Cardiac fibroblast (primary cell): ENCODE data around the gene RHOC.

ENCODE experiments used
- DNase-seq, 2 donors: peaks; one replicate each; pipeline versions ENCODE4 v3.0.0 to v3.0.0-alpha.2; 2010; ENCODE audit warnings: low read depth in 2 of 2
- H3K4me3 ChIP-seq, 2 donors: replicated peaks in 1 of 2; 1 replicate in 1 of 2; 2 replicates in 1 of 2; pipeline ENCODE4 v1.5.1; 2011; ENCODE audit warnings: low read depth in 2 of 2, low read length in 2 of 2, mild to moderate bottlenecking in 2 of 2, moderate library complexity in 1 of 2
- TF ChIP-seq, protein P1 (sequence below): IDR thresholded peaks from one replicate; pipeline ENCODE4 v1.5.1; 2011; ENCODE audit warnings: low read depth, mild to moderate bottlenecking, low read length, inconsistent platforms

The RHOC gene

DNA sequence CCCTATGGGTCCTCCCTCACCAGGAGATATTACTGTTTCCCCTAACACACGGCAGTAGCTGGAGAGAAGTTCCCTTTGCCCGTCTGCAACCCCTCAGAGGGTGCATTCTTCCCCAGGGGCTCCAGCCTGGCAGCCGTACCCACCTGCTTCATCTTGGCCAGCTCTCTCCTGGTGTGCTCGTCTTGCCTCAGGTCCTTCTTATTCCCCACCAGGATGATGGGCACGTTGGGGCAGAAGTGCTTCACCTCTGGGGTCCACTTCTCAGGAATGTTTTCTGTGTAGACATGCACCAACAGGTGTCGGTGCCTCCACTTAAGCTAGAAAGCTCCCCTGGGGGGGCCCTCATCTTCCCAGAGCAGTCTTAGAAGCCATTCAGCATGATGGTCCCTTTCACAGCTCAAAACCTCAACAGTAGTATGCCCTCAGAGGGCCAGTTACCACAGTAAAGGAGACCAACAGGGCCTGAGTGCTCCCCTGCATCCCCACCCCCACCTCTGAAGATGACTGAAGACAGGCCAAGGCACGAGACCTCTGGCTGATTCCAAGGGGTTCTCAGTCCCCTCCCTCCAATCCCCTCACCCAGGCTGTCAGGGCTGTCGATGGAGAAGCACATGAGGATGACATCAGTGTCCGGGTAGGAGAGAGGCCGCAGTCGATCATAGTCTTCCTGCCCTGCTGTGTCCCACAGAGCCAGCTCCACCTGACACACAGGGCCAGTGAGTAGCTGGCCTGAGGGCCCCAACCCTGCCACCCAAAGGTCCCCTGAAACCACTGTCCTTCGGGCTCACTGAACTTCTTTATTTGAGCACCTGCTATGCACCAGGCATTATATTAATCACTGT, 4.3 kb downstream of the RHOC start:
- TF ChIP-seq, protein P1, sequence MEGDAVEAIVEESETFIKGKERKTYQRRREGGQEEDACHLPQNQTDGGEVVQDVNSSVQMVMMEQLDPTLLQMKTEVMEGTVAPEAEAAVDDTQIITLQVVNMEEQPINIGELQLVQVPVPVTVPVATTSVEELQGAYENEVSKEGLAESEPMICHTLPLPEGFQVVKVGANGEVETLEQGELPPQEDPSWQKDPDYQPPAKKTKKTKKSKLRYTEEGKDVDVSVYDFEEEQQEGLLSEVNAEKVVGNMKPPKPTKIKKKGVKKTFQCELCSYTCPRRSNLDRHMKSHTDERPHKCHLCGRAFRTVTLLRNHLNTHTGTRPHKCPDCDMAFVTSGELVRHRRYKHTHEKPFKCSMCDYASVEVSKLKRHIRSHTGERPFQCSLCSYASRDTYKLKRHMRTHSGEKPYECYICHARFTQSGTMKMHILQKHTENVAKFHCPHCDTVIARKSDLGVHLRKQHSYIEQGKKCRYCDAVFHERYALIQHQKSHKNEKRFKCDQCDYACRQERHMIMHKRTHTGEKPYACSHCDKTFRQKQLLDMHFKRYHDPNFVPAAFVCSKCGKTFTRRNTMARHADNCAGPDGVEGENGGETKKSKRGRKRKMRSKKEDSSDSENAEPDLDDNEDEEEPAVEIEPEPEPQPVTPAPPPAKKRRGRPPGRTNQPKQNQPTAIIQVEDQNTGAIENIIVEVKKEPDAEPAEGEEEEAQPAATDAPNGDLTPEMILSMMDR = no peak
- H3K4me3 ChIP-seq = no peak overlapping the region
- DNase-seq = no peak

DNA sequence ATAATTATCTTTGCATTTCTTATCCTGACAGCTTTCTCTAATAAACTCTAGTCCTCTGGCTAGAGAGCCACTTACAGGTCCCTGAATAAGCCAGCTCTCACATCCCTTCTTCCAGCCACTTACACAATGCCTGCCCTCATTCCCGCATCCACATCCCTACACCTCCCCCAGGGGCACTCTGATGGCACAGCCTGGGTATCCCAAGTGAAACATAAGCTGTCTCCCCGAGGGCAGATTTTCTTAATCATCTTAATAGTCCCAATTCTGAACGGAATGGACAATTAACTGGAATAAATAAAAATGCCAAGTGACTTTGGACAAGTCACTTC, 4.9 kb downstream of the RHOC start:
- DNase-seq = no peak
- TF ChIP-seq, protein P1 = no peak
- H3K4me3 ChIP-seq = no peak overlapping the region

DNA sequence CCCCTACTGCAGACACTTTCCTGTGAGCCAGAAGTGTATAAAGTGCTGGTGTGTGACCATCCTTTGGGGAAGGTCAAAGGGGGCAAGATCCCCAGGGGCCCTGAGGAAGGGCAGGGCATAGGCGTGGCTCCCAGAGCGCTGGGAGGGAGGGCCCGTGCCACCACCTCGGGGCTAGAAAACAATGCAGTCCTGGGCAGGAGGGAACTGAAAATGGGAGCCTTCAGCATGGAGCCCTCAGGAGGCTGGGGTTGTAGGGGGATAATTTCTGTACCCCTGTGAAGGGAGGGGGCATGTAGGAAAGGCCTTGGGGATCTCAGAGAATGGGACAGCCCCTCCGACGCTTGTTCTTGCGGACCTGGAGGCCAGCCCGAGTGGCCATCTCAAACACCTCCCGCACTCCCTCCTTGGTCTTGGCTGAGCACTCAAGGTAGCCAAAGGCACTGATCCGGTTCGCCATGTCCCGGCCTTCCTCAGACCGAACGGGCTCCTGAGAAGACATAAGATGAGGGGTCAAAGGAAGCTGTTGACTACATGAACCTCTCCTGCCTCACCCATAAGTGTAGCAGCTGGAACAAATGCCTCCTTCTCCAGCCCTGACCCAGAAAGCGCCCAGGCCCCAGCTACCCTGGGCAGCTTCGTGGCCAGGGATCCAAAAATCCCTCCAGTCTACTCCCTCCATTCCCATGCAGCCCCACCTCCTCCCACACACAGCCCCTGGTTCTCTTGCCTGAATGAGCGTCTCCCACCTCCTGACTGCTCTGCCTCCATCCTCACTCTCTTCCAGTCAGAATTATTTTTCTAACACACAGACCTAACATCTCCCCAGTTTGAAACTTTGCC, 5.5 kb downstream of the RHOC start:
- TF ChIP-seq, protein P1 = no peak
- DNase-seq = no peak
- no peak overlapping the region for H3K4me3 ChIP-seq

DNA sequence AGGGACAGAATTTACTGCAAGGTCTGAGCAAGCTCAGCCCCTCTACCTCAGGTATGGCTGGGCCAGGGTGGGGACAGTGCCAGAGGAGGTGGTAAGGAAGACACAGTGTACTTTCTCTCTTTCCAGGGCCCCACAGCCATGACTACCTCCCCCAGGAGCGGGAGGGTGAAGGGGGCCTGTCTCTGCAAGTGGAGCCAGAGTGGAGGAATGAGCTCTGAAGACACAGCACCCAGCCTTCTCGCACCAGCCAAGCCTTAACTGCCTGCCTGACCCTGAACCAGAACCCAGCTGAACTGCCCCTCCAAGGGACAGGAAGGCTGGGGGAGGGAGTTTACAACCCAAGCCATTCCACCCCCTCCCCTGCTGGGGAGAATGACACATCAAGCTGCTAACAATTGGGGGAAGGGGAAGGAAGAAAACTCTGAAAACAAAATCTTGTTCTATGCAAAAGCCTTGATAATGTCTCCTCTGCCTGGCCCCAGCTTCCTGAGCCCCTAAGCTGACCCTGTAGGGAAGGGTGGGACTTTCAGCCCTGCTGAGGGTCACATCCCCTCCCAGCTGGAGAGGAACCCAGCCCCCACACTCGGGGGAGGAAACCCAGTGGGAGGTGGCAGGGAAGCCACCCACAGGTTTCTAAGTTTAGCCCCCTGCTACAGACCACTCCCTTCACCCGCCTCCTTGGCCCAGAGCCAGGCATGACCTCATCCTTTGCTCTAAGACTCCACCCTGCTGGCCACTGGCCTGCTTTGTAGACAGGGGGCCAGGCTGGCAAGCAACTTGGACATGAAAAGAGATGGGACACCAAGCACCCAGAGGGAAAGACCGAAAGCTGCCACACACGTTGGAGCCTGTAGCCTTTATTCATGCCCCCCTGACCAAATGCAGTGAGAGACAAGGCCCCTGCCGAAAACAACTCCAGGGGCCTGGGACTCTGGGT, 6.4 kb downstream of the RHOC start:
- H3K4me3 ChIP-seq = no peak overlapping the region

DNA sequence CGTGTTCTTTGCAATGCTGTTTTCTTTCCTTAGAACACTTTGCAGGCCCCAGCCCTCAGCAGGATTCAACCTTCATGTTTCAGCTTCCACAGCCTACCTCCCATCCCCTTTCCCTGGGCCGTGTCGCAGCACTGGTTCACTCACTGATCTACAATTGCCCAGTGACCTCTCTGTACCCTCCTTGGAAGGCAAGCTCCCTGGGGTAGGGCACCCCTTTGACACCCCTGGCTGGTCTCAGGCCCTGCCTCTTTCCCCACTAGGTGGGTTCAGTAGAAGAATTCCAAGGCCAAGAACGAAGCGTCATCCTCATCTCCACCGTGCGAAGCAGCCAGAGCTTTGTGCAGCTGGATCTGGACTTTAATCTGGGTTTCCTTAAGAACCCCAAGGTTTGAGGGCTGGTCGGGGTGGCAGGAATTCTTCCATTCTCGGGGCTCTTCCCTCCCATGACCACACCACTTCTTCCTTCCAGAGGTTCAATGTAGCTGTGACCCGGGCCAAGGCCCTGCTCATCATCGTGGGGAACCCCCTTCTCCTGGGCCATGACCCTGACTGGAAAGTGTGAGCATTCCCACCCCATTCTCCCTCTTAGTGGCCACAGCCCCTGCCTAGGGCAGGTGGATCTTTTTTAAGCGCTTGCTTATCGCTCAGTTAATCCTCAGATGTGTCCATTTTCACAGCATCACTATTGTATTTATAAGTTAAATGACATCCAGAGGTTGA, 7.3 kb downstream of the RHOC start:
- no peak overlapping the region for H3K4me3 ChIP-seq
- TF ChIP-seq, protein P1 = no peak
- no peak for DNase-seq

More for the DNA sequence above, 6.4 kb downstream of the RHOC start:
- peak; percentile 97 to 98 for DNase-seq
- TF ChIP-seq, protein P1 = peak; percentile 12
